ENCODE results near the gene KREMEN2.

DNA sequence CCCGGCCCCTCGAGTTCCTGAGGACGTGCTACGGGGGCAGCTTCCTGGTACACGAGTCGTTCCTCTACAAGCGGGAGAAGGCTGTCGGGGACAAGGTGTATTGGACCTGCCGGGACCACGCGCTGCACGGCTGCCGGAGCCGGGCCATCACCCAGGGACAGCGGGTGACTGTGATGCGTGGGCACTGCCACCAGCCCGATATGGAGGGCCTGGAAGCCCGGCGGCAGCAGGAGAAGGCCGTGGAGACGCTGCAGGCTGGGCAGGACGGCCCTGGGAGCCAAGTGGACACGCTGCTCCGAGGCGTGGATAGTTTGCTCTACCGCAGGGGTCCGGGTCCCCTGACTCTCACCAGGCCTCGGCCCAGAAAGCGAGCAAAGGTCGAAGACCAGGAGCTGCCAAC is 30.9 kb upstream of the KREMEN2 start:
- TF ChIP-seq, protein P1, sequence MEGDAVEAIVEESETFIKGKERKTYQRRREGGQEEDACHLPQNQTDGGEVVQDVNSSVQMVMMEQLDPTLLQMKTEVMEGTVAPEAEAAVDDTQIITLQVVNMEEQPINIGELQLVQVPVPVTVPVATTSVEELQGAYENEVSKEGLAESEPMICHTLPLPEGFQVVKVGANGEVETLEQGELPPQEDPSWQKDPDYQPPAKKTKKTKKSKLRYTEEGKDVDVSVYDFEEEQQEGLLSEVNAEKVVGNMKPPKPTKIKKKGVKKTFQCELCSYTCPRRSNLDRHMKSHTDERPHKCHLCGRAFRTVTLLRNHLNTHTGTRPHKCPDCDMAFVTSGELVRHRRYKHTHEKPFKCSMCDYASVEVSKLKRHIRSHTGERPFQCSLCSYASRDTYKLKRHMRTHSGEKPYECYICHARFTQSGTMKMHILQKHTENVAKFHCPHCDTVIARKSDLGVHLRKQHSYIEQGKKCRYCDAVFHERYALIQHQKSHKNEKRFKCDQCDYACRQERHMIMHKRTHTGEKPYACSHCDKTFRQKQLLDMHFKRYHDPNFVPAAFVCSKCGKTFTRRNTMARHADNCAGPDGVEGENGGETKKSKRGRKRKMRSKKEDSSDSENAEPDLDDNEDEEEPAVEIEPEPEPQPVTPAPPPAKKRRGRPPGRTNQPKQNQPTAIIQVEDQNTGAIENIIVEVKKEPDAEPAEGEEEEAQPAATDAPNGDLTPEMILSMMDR (IDR thresholded peaks at IDR 0.05; ENCODE audit: low read depth, low read length): no peak
- TF ChIP-seq EZH2phosphoT487 (IDR thresholded peaks at IDR 0.05; ENCODE audit: low read depth): no peak
